A549 (cell line): ENCODE results near the gene DMAP1. TPM values are rescaled to one million over a fixed set of nuclear protein-coding genes. Genes with fewer than 3 reads are reported as not detected.

ENCODE experiments used
- ATAC-seq, 2 experiments: fragments of 200-7000 bp in 1 of 2; fragments of >200 bp in 1 of 2; cut with Nextera tagmentation in 1 of 2; cut with Tn5 transposase in 1 of 2; 3 replicates each; pipeline versions ENCODE4 v1.8.0 to v1.9.1; 2018 to 2020; ENCODE audit warnings: mild to moderate bottlenecking in 1 of 2, moderate library complexity in 1 of 2
- CTCF ChIA-PET: fragments of 300-600 bp; sonication (Branson Sonifier 250); formaldehyde crosslinking; extraction: SDS; loops from one replicate; lab custom pipeline; 2021; ENCODE audit warnings: antibody characterized with exemption, inconsistent platforms; lab: Yijun Ruan, JAX
- POLR2A ChIA-PET: fragments of 350-600 bp; formaldehyde crosslinking; extraction: SDS; loops from one replicate; lab custom pipeline; 2021; ENCODE audit warnings: antibody characterized with exemption, inconsistent platforms; lab: Yijun Ruan, JAX
- DNase-seq, 2 experiments: peaks; one replicate each; pipeline versions ENCODE4 v3.0.0 to v3.0.0-alpha.2; 2011 to 2016; ENCODE audit warnings: low read depth in 1 of 2, low spot score in 1 of 2
- FAIRE-seq: peaks from 2 replicates; lab custom pipeline; 2011; peaks lifted over from hg19 to GRCh38; lab: Jason Lieb, UNC
- H3K27ac ChIP-seq, 2 experiments: fragments of >200 bp; sonication (Bioruptor Twin); formaldehyde crosslinking; 3 replicates each; pipeline ENCODE4 v1.5.1; 2016 to 2017
- H3K4me1 ChIP-seq: fragments of >200 bp; sonication (Bioruptor Twin); formaldehyde crosslinking; 3 replicates; pipeline ENCODE4 v1.6.1; 2016
- H3K4me2 ChIP-seq: fragments of >200 bp; sonication (Bioruptor Twin); formaldehyde crosslinking; 3 replicates; pipeline ENCODE4 v1.6.1; 2016
- H3K4me3 ChIP-seq: fragments of >200 bp; sonication (Bioruptor Twin); formaldehyde crosslinking; 3 replicates; pipeline ENCODE4 v1.5.1; 2016
- H3K9me3 ChIP-seq: fragments of >200 bp; sonication (Bioruptor Twin); formaldehyde crosslinking; 3 replicates; pipeline ENCODE4 v1.6.1; 2016
- CBX2 ChIP-seq: fragments of 200-600 bp; sonication (generic); IDR thresholded peaks from 2 replicates; pipeline ENCODE4 v1.6.1; 2016; ENCODE audit warnings: low read depth, mild to moderate bottlenecking, borderline replicate concordance
- EHF ChIP-seq: fragments of 250-450 bp; sonication (Bioruptor Pico); IDR thresholded peaks from 2 replicates; pipeline ENCODE4 v1.5.0; 2020; ENCODE audit warnings: mild to moderate bottlenecking
- FOSB ChIP-seq: fragments of 250-450 bp; sonication (Bioruptor Pico); IDR thresholded peaks from 2 replicates; pipeline ENCODE4 v1.5.0; 2020; ENCODE audit warnings: mild to moderate bottlenecking, moderate library complexity
- FOSL2 ChIP-seq, 2 experiments: fragments of 450-650 bp in 1 of 2; fragments of >200 bp in 1 of 2; sonication (Bioruptor Twin) in 1 of 2; formaldehyde crosslinking; IDR thresholded peaks; 2 replicates each; pipeline versions ENCODE4 v1.5.0 to v1.6.1; 2016 to 2020; ENCODE audit warnings: mild to moderate bottlenecking in 1 of 2, moderate library complexity in 1 of 2
- FOXS1 ChIP-seq: fragments of 250-450 bp; sonication (Bioruptor Pico); IDR thresholded peaks from 2 replicates; pipeline ENCODE4 v1.5.0; 2020; ENCODE audit warnings: mild to moderate bottlenecking, moderate library complexity
- GATA3 ChIP-seq: IDR thresholded peaks from 2 replicates; pipeline ENCODE4 v1.6.1; 2012; ENCODE audit warnings: borderline replicate concordance
- HES2 ChIP-seq: fragments of >200 bp; sonication (Bioruptor Twin); formaldehyde crosslinking; IDR thresholded peaks from 2 replicates; pipeline ENCODE4 v1.6.1; 2016
- HEYL ChIP-seq: fragments of 250-450 bp; sonication (Bioruptor Pico); IDR thresholded peaks from 2 replicates; pipeline ENCODE4 v1.8.0; 2021; ENCODE audit warnings: mild to moderate bottlenecking, moderate library complexity
- JUN ChIP-seq, 2 experiments: fragments of >200 bp; sonication (Bioruptor Twin); formaldehyde crosslinking; IDR thresholded peaks; 2 replicates in 1 of 2; 3 replicates in 1 of 2; pipeline ENCODE4 v1.6.1; 2016 to 2017
- KDM1A ChIP-seq: fragments of 200-600 bp; sonication (generic); IDR thresholded peaks from 2 replicates; pipeline ENCODE4 v1.6.1; 2016; ENCODE audit warnings: low read depth, mild to moderate bottlenecking
- KDM5A ChIP-seq: fragments of 200-600 bp; sonication (generic); IDR thresholded peaks from 2 replicates; pipeline ENCODE4 v1.6.1; 2016; ENCODE audit warnings: antibody characterized with exemption, mild to moderate bottlenecking
- MAFK ChIP-seq: fragments of 450-650 bp; IDR thresholded peaks from 2 replicates; pipeline ENCODE4 v1.6.1; 2014; ENCODE audit not compliant: partially characterized antibody
- MYC ChIP-seq: IDR thresholded peaks from 2 replicates; pipeline ENCODE4 v1.6.1; 2012; ENCODE audit warnings: mild to moderate bottlenecking, inconsistent platforms, low read length, improper control_type of control experiment, borderline replicate concordance
- NPAS2 ChIP-seq: fragments of 250-450 bp; sonication (Bioruptor Pico); IDR thresholded peaks from 2 replicates; pipeline ENCODE4 v1.8.0; 2022; ENCODE audit warnings: mild to moderate bottlenecking, moderate library complexity, borderline replicate concordance
- POLR2AphosphoS2 ChIP-seq: conservative IDR thresholded peaks from 2 replicates; pipeline ENCODE4 v1.6.1; 2012; ENCODE audit warnings: low read length, improper control_type of control experiment, inconsistent platforms
- REST ChIP-seq: fragments of 200-600 bp; sonication (generic); IDR thresholded peaks from 2 replicates; pipeline ENCODE4 v1.6.1; 2016; ENCODE audit warnings: antibody characterized with exemption, mild to moderate bottlenecking, moderate library complexity
- RNF2 ChIP-seq: fragments of 200-600 bp; sonication (generic); IDR thresholded peaks from 2 replicates; pipeline ENCODE4 v1.6.1; 2016; ENCODE audit warnings: low read depth, mild to moderate bottlenecking, antibody characterized with exemption, moderate library complexity, borderline replicate concordance
- TP53 ChIP-seq: fragments of 250-450 bp; sonication (Bioruptor Pico); IDR thresholded peaks from 2 replicates; pipeline ENCODE4 v1.5.0; 2021; ENCODE audit warnings: mild to moderate bottlenecking, moderate library complexity
- ZC3H11A ChIP-seq: fragments of 450-650 bp; IDR thresholded peaks from 2 replicates; pipeline ENCODE4 v1.6.1; 2014; ENCODE audit warnings: antibody characterized with exemption, mild to moderate bottlenecking
- ZNF302 ChIP-seq: fragments of 250-450 bp; sonication (Bioruptor Pico); IDR thresholded peaks from 2 replicates; pipeline ENCODE4 v1.9.0; 2021; ENCODE audit warnings: inconsistent platforms, mild to moderate bottlenecking, moderate library complexity
- WGBS: methylation state at CpG from one replicate; pipeline ENCODE4 v1.1.6; 2017; ENCODE audit errors: missing lambda C conversion rate; 5-methylcytosine and 5-hydroxymethylcytosine counted together
- polyA plus RNA-seq, 4 experiments: library from polyadenylated mRNA; depleted of rRNA in 3 of 4; stranded (reverse); fragments of >200 nt; fragmentation: RNase III in 1 of 4; extraction: RNeasy Plus Mini Kit Qiagen cat#74134 plus additional on column Dnase treatment in 1 of 4; gene quantifications; 2 replicates in 3 of 4; 3 replicates in 1 of 4; pipeline ENCODE4 v1.2.3, GENCODE V29; 2011 to 2017
- TF ChIP-seq, protein P1 (sequence below): IDR thresholded peaks from 2 replicates; pipeline ENCODE4 v1.6.1; 2012

The DMAP1 gene
- polyA plus RNA-seq, 2 of the 4 experiments (the other 2 are of a cell fraction), result 26.3 to 28.2 TPM

GRCh38 chr1:44239961-44240371 is 26.7 kb downstream of the DMAP1 start:
- no peaks in the 10 kb centered on the region for H3K4me1 ChIP-seq
- FAIRE-seq (no peak), ATAC-seq (no peak)

DNA sequence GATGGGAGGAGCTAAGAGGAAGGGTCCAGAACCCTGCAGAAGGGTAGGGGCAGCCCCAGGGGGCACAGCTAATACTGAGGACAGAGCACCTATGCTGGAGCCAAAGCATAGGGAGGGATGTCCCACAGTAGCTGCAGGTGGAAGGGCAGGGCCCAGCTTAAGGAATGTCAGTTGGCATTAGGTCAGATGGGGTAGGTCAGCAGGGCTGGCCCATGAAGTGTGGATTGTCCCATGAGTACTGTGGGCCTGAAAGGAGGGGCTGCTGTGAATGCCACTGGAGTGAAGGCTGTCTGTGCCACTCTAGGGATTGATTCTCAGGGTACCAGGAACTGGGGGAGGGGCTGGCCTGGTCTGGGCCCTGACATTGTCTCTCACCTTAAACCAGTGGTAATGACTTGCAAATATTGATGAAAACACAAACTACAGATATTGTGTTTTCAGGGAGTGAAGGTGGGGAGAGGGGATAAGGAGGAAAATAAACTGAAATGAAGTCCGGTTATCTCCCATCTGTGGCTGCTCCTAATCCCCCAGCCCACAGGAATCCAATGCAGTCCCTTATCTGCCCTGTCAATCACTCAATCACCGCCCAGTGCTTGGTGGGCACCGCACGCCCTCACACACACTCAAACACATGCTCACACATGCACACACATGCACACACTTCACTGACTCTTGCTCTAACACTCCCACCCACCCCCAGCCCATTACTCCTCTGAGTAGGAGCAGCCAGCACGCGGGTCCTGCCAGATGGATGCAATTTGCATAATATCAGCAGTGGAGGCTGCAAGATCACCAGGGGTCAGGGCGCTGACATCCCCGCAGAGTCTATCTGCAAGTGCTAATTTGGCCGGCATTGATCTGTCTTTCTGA is 27.8 kb downstream of the DMAP1 start:
- ChIA-PET POLR2A (no interaction called here), CTCF (interaction anchor here (0.7 to 0.8 kb wide), 2 partner anchors 8 to 23 kb away, joined by 4 read pairs; no protein-coding TSS in a partner anchor)
- TF ChIP-seq FOSL2 (IDR thresholded peaks at IDR 0.05), result no peak
- TF ChIP-seq FOSL2 (CRISPR knock-in tag; IDR thresholded peaks at IDR 0.05), result no peak
- no peak for TF ChIP-seq POLR2AphosphoS2
- no peak for TF ChIP-seq FOSB
- no peak for TF ChIP-seq CBX2
- no peak for TF ChIP-seq ZC3H11A
- TF ChIP-seq GATA3, result no peak
- no peak for TF ChIP-seq FOXS1 (CRISPR knock-in tag)
- TF ChIP-seq MAFK, result no peak
- no peak for TF ChIP-seq MYC
- TF ChIP-seq KDM1A, result no peak
- no peak for TF ChIP-seq RNF2
- no peak for TF ChIP-seq KDM5A
- TF ChIP-seq REST, result no peak
- FAIRE-seq, result no peak
- no peaks in the 10 kb centered on the region for H3K9me3 ChIP-seq
- no peak overlapping the region for H3K4me3 ChIP-seq
- H3K4me1 ChIP-seq, result no peaks in the 10 kb centered on the region
- no peak for DNase-seq
- no peak for ATAC-seq
- WGBS, result 97% methylated on average over 7 of the region's 9 CpGs
- no peak overlapping the region for H3K4me2 ChIP-seq
- no peak overlapping the region for H3K27ac ChIP-seq

More at GRCh38 chr1:44239961-44240371, 26.7 kb downstream of the DMAP1 start:
- Histone ChIP-seq H3K4me2 (no peak overlapping the region), H3K27ac (no peak overlapping the region; a peak in 1 of 6 replicates), H3K4me3 (no peak overlapping the region), H3K9me3 (no peaks in the 10 kb centered on the region)
- DNase-seq, result no peak
- no CpG with 5 or more reads among the region's 3 CpGs for WGBS
- TF ChIP-seq FOSB, result no peak
- no peak for TF ChIP-seq CBX2
- ChIA-PET CTCF (interaction anchor here (0.7 to 1.0 kb wide), 4 partner anchors 9 to 78 kb away, joined by 3 to 4 read pairs (median 3); no protein-coding TSS in a partner anchor), POLR2A (no interaction called here)

DNA sequence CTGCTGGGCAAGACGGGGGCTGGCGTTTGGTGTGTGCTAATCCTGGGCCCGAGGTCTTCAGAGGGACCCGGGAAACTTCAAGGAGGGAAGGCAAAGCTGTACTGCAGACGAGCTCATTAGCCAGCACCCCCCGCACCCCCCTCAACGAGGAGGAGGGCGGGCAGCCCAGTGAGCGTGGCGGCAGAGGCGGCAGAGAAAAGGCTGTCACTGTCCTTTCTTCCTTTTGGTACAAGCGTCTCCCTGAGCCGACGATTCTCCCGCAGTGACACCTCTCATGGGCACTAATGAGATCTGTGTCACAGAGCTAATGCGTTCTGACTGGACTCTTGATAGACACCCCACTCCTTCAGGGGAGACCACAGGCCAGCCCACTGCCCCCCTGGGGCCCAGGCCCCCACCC is 29.5 kb downstream of the DMAP1 start:
- Histone ChIP-seq H3K4me1 (no peaks in the 10 kb centered on the region), H3K4me3 (no peak overlapping the region), H3K27ac (no peak overlapping the region), H3K4me2 (no peak overlapping the region), H3K9me3 (no peaks in the 10 kb centered on the region)
- 90% methylated on average over 16 of the region's 16 CpGs for WGBS
- TF ChIP-seq FOSB (no peak), TP53 (no peak), JUN (IDR thresholded peaks at IDR 0.05) (no peak), HEYL (CRISPR knock-in tag) (no peak), NPAS2 (no peak), HES2 (no peak), FOSL2 (IDR thresholded peaks at IDR 0.05) (no peak), FOSL2 (CRISPR knock-in tag; IDR thresholded peaks at IDR 0.05) (no peak), ZNF302 (CRISPR knock-in tag) (no peak), EHF (CRISPR knock-in tag) (no peak)
- TF ChIP-seq, protein P1, sequence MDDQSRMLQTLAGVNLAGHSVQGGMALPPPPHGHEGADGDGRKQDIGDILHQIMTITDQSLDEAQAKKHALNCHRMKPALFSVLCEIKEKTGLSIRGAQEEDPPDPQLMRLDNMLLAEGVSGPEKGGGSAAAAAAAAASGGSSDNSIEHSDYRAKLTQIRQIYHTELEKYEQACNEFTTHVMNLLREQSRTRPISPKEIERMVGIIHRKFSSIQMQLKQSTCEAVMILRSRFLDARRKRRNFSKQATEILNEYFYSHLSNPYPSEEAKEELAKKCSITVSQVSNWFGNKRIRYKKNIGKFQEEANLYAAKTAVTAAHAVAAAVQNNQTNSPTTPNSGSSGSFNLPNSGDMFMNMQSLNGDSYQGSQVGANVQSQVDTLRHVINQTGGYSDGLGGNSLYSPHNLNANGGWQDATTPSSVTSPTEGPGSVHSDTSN, result no peak
- FAIRE-seq (no peak), DNase-seq (no peak), ATAC-seq (no peak)
- ChIA-PET CTCF (interaction anchor here (1.2 kb wide), 1 partner anchor 25 kb away, joined by 4 read pairs; no protein-coding TSS in a partner anchor), POLR2A (no interaction called here)
